GM21717 (cell line): Measurements from ENCODE around the gene DYNLRB1.
"Not testable (repeated sequence)": the region's sequence is repeated elsewhere in the genome, so short reads cannot be mapped to it uniquely, and the experiment has no call there.

Experiments used
- ATAC-seq: cut with Tn5 transposase; IDR thresholded peaks from one replicate; pipeline ENCODE4 v1.9.1; 2021; ENCODE audit warnings: mild to moderate bottlenecking, moderate library complexity; ENCODE audit not compliant: unreplicated experiment

Gene DYNLRB1

GRCh38 chr20:34516247-34517113 lies at the start of gene DYNLRB1:
Gene DYNLRB1 (plus strand): TSS chr20:34516422. CDS start chr20:34516459, 37 bp downstream.
- ATAC-seq = peak; percentile 60

DNA sequence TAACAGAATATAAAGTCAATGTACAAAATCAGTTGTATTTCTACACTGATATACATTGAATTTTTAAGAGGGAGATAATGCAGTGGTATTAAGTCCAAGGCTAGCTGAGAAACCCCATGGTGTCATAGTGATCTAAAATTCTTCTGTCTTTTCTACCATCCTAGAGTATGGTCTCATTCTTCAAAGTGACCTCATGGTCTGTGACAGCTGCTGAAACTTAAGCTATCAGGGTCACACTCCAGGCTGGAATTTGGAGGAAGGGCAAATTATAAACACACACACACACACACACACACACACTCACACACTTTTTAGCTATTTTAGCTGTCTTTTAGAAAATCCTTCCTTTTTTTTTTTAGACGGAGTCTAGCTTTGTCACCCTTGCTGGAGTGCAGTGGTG lies 47.3 kb upstream of the DYNLRB1 start:
- ATAC-seq = no peak

GRCh38 chr20:34472246-34472925 lies 43.8 kb upstream of the DYNLRB1 start:
- ATAC-seq = no peak

- no peak for ATAC-seq
Observed at GRCh38 chr20:34473262-34473883, 42.8 kb upstream of the DYNLRB1 start.

DNA sequence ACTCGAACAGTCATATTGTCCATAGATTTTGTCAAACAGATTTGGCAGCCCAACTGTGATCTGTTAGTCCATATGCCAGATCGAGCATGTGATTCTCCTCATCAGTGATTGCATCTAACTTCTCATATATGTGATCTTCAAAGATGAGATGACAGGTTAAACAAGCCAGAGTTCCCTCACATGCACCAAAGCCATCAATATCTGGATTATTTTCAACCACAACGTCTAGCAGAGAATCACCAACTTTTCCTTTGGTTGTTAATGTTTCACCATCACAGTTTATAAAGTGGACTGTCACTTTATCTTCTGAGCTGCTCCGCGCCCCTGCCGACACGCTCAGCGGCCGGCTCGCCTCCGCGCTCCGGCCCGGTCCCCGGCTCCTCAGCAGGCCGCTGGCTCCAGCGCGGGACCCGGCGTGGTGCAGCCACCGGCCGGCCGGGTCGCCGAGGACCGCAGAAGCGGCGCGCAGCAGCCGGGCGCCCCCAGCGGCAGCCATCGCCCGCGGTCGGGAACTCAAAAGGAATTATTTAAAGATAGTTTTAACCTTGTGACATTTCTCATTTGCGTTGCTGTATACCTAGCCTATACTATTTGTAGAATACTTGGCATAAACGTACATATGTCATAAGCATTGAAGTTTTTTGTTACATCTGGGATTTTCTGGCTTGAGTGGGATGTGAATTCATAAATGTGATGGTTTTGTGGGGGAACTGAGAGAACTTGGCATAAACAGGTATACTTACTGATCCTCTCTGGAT lies 40.1 kb upstream of the DYNLRB1 start:
- no peak for ATAC-seq

GRCh38 chr20:34479627-34480026 lies 36.6 kb upstream of the DYNLRB1 start:
- no peak for ATAC-seq

DNA sequence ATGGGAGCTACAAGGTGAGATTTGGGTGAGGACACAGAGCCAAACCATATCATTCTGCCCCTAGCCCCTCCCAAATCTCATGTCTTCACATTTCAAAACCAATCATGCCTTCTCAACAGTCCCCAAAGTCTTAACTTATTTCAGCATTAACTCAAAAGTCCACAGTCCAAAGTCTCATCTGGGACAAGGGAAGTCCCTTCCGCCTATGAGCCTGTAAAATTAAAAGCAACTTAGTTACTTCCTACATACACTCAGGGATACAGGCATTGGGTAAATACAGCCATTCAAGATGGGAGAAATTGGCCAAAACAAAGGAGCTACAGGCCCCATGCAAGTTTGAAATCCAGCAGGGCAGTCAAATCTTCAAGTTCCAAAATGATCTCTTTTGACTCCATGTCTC lies 34.1 kb upstream of the DYNLRB1 start:
- ATAC-seq = not testable (repeated sequence)

DNA sequence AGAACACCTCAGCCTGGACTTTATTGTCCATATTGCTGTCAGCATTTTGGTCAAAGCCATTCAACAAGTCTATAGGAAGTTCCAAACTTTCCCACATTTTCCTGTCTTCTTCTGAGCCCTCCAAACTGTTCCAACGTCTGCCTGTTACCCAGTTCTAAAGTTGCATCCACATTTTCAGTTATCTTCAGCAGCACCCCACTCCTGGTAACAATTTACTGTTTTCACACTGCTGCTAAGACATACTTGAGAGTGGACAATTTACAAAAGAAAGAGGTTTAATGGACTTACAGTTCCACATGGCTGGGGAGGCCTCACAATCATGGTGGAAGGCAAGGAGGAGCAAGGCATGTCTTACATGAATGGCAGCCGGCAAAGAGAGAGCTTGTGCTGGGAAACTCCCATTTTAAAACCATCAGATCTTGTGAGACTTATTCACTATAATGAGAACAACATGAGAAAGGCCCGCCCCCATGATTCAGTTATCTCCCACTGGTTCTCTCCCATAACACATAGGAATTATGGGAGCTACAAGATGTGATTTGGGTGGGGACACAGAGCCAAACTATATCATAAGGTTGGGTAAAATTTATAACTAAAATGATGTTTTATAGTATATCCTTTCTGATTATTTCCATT lies 32.5 kb upstream of the DYNLRB1 start:
- not testable (repeated sequence) for ATAC-seq

DNA sequence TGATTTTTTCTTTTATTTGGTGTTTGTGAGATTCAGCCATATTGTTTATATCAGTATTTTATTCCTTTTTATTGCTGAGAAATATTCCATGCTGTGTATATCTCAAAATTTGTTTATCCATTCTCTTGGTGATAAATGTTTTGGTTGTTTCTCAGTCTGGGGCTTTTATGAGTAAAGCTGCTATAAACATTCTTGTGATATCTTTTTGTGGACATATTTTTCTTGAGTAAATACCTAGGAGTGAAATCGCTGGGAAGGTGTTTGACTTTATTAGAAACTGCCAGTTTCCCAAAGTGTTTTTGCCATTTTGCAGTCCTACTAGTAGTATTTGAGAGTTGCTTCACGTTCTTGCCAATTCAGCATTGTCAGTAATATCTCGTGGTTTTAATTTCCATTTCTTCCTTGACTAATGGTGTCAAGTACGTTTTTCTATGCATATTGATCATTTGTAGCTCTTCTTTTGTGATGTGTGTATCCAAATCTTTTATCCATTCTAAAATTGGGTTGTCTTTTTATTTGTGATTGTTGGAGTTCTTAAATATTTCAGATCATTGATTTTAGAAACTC lies 31.1 kb upstream of the DYNLRB1 start:
- no peak for ATAC-seq

DNA sequence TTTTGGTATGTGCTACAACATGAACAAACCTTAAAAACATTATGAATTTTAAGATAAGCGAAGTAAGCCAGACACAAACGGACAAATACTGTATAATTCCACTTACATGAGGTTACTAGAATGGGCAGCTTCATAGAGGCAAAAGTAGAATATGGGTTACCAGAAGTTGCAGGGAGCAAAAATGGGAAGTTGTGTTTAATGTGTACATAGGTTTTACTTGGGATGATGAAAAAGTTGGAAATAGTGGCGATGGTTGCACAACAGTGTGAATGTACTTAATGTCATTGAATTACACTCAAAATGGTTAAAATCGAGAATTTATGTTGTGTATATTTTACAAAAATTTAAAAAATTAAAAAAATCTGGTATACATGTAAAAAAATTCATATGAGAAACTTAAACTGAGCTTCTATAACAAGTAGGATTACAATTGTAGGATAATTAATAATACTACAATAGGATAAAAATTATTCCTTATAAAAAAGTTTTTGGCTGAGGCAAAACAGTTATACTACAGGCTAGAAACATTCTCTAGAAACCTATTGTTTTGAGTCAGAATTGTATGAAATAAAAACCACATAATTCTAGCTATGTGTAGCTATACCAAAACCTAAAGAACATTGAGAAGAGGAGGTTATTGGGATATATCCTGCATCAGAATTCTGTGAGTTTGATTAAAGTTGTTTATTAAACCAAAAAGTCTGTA lies 24.8 kb upstream of the DYNLRB1 start:
- no peak for ATAC-seq

GRCh38 chr20:34491932-34492509 lies 24.2 kb upstream of the DYNLRB1 start:
- no peak for ATAC-seq

- ATAC-seq = no peak
Observed at GRCh38 chr20:34493646-34494045, 22.6 kb upstream of the DYNLRB1 start.

GRCh38 chr20:34495307-34495706 lies 20.9 kb upstream of the DYNLRB1 start:
- no peak for ATAC-seq

DNA sequence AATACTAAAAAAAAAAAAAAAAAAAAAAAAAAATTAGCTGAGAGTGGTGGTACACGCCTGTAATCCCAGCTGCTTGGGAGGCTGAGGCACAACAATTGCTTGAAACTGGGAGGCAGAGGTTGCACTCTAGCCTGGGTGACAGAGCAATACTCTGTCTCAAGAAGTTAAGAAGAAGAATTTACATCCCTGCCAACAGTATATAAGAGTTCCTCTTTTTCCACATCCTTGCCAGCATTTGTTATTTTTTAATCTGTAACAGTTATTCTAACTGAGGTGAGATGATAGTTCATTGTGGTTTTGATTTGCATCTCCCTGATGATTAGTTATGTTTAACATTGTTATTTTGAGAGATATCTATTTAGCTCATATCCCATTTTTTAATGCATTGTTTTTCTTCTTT lies 20.3 kb upstream of the DYNLRB1 start:
- ATAC-seq = no peak

- ATAC-seq = not testable (repeated sequence)
Observed at GRCh38 chr20:34497596-34497995, 18.6 kb upstream of the DYNLRB1 start.

DNA sequence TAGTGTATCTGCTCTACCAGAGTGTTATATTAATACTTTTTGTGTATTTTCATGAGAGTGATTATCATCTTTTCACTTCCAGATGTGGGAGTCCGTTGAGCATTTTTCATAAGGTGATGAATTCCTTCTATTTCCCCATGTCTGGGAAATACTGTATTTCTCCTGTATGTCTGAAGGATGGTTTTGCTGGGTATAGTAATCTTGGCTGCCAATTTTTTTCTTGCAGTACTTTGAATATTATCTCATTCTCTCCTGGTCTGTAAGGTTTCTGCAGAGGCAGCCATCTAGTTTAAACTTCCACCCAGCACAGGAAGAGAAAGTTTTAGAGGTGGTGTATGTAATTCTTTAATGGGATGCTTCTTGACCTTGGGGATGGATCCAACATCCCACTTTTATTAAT lies 15.4 kb upstream of the DYNLRB1 start:
- ATAC-seq = no peak

GRCh38 chr20:34506480-34506879 lies 9.7 kb upstream of the DYNLRB1 start:
- no peak for ATAC-seq

DNA sequence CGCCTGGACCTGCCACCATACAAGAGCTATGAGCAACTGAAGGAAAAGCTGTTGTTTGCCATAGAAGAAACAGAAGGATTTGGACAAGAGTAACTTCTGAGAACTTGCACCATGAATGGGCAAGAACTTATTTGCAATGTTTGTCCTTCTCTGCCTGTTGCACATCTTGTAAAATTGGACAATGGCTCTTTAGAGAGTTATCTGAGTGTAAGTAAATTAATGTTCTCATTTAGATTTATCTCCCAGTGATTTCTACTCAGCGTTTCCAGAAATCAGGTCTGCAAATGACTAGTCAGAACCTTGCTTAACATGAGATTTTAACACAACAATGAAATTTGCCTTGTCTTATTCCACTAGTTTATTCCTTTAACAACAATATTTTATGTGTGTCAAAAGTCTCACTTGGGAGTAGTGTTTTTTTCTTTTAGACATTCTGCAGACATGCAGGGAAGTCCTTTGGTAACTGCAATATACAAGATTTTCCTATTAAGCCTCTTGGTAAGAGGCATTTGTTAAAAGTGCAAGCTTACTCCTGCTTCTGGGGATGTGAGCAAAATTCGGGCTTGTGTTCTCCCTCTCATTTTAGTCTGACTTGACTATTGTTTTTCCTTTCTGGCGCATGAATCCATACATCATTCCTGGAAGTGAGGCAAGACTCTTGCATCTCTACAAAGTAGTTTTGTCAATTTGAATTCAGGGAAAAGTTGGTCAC lies 8.4 kb upstream of the DYNLRB1 start:
- ATAC-seq = no peak

GRCh38 chr20:34510575-34510974 lies 5.6 kb upstream of the DYNLRB1 start:
- ATAC-seq = no peak
